CD14-positive monocyte (primary cell): ENCODE data around the gene LDHB. TPM values are rescaled to one million over a fixed set of nuclear protein-coding genes. Genes with fewer than 3 reads are reported as not detected.
"Not testable (repeated sequence)": the region's sequence is repeated elsewhere in the genome, so short reads cannot be mapped to it uniquely, and the experiment has no call there.

Experiments
- DNase-seq, 3 donors: peaks; one replicate each; pipeline ENCODE4 v3.0.0-alpha.2; 2011 to 2022
- H2AFZ ChIP-seq: 2 replicates; pipeline ENCODE4 v1.6.0; 2012; ENCODE audit warnings: mild to moderate bottlenecking, low read depth, low read length, inconsistent platforms; ENCODE audit not compliant: insufficient read depth, poor library complexity, severe bottlenecking
- H3K27ac ChIP-seq, 2 donors: 1 replicate in 1 of 2; 2 replicates in 1 of 2; pipeline ENCODE4 v1.5.1; 2012 to 2013; ENCODE audit warnings: low read length in 2 of 2, control low read depth in 1 of 2, inconsistent platforms in 1 of 2, low read depth in 1 of 2, mild to moderate bottlenecking in 1 of 2
- H3K27me3 ChIP-seq, 2 donors: one replicate each; pipeline versions ENCODE4 v1.6.0 to v1.6.1; 2011 to 2013; ENCODE audit warnings: low read length in 2 of 2; ENCODE audit not compliant: control insufficient read depth in 2 of 2, insufficient read depth in 2 of 2
- H3K36me3 ChIP-seq, 2 donors: replicated peaks in 1 of 2; 1 replicate in 1 of 2; 2 replicates in 1 of 2; pipeline versions ENCODE4 v1.5.1 to v1.6.1; 2012 to 2013; ENCODE audit warnings: low read length in 2 of 2, control low read depth in 1 of 2, inconsistent platforms in 1 of 2, mild to moderate bottlenecking in 1 of 2; ENCODE audit not compliant: insufficient read depth in 2 of 2, control insufficient read depth in 1 of 2
- H3K4me1 ChIP-seq, 2 donors: 1 replicate in 1 of 2; 2 replicates in 1 of 2; pipeline versions ENCODE4 v1.5.1 to v1.6.1; 2012 to 2013; ENCODE audit warnings: low read length in 2 of 2, control low read depth in 1 of 2, inconsistent platforms in 1 of 2, mild to moderate bottlenecking in 1 of 2, moderate library complexity in 1 of 2; ENCODE audit not compliant: insufficient read depth in 2 of 2, control insufficient read depth in 1 of 2
- H3K4me2 ChIP-seq: replicated peaks from 2 replicates; pipeline ENCODE3; 2012; ENCODE audit warnings: low read length, moderate library complexity, mild to moderate bottlenecking; ENCODE audit not compliant: poor library complexity, severe bottlenecking; ENCODE audit errors: extremely low read depth
- H3K4me3 ChIP-seq, 3 experiments: fragments of 200-600 bp in 1 of 3; sonication (generic) in 1 of 3; replicated peaks in 1 of 3; 1 replicate in 2 of 3; 2 replicates in 1 of 3; pipeline ENCODE4 v1.5.1; 2011 to 2013; ENCODE audit warnings: low read length in 3 of 3, mild to moderate bottlenecking in 3 of 3, control low read depth in 2 of 3, low read depth in 2 of 3, inconsistent platforms in 1 of 3, moderate library complexity in 1 of 3
- H3K79me2 ChIP-seq: 2 replicates; pipeline ENCODE4 v1.6.0; 2012; ENCODE audit warnings: mild to moderate bottlenecking, control low read depth, inconsistent platforms, low read length, moderate library complexity; ENCODE audit not compliant: insufficient read depth
- H3K9ac ChIP-seq: 2 replicates; pipeline ENCODE4 v1.6.0; 2017; ENCODE audit warnings: low read length, mild to moderate bottlenecking; ENCODE audit not compliant: insufficient read depth, poor library complexity, severe bottlenecking
- H3K9me3 ChIP-seq, 2 donors: replicated peaks in 1 of 2; 1 replicate in 1 of 2; 2 replicates in 1 of 2; pipeline versions ENCODE4 v1.5.1 to v1.6.1; 2012 to 2013; ENCODE audit warnings: low read length in 2 of 2, control low read depth in 1 of 2; ENCODE audit not compliant: control insufficient read depth in 1 of 2, insufficient read depth in 1 of 2
- H4K20me1 ChIP-seq: 2 replicates; pipeline ENCODE4 v1.6.0; 2012; ENCODE audit warnings: mild to moderate bottlenecking, low read length, control low read depth, moderate library complexity; ENCODE audit not compliant: insufficient read depth
- H3K27ac Mint-ChIP-seq, 7 donors: one replicate each; pipeline ENCODE4 v1.8.0; 2020; ENCODE audit warnings: mild to moderate bottlenecking in 7 of 7, mixed read lengths in 7 of 7, moderate library complexity in 6 of 7, inconsistent platforms in 2 of 7
- H3K27me3 Mint-ChIP-seq, 3 donors: one replicate each; pipeline ENCODE4 v1.8.0; 2021 to 2022; ENCODE audit warnings: low read depth in 3 of 3, mild to moderate bottlenecking in 3 of 3, mixed read lengths in 3 of 3, moderate library complexity in 3 of 3, inconsistent platforms in 1 of 3
- H3K36me3 Mint-ChIP-seq, 2 donors: one replicate each; pipeline ENCODE4 v1.8.0; 2020; ENCODE audit warnings: mixed read lengths in 2 of 2, inconsistent platforms in 1 of 2, mild to moderate bottlenecking in 1 of 2
- H3K4me1 Mint-ChIP-seq: one replicate; pipeline ENCODE4 v1.8.0; 2020; ENCODE audit warnings: mild to moderate bottlenecking, mixed read lengths
- H3K4me3 Mint-ChIP-seq, 2 donors: one replicate each; pipeline ENCODE4 v1.8.0; 2020; ENCODE audit warnings: mild to moderate bottlenecking in 2 of 2, mixed read lengths in 2 of 2, moderate library complexity in 1 of 2
- H3K9me3 Mint-ChIP-seq, 7 donors: one replicate each; pipeline ENCODE4 v1.8.0; 2020 to 2022; ENCODE audit warnings: mixed read lengths in 7 of 7, mild to moderate bottlenecking in 6 of 7, moderate library complexity in 6 of 7, inconsistent platforms in 2 of 7
- WGBS: methylation state at CpG from one replicate; pipeline ENCODE4 v1.1.5; 2013; ENCODE audit warnings: missing lambda C conversion rate; ENCODE audit not compliant: insufficient coverage; 5-methylcytosine and 5-hydroxymethylcytosine counted together
- intact Hi-C, 2 donors: fragments of 100-400 bp; cut with micrococcal nuclease; formaldehyde crosslinking; loops; one replicate each; pipeline versions ENCODE4 v1.15.0 to v1.15.1; 2023
- polyA plus RNA-seq, 3 donors: library from polyadenylated mRNA; depleted of rRNA in 1 of 3; unstranded in 2 of 3; stranded (reverse) in 1 of 3; fragments of 300-500 nt in 2 of 3; fragments of >200 nt in 1 of 3; fragmentation: Illumina TruSeq in 2 of 3; gene quantifications; 1 replicate in 2 of 3; 2 replicates in 1 of 3; pipeline ENCODE4 v1.2.3, GENCODE V29; 2012 to 2021
- TF ChIP-seq, protein P1 (sequence below): fragments of 200-600 bp; IDR thresholded peaks from one replicate; pipeline ENCODE4 v1.8.0; 2022; ENCODE audit warnings: antibody characterized with exemption, mild to moderate bottlenecking

LDHB gene
- polyA plus RNA-seq, 3 donors, result 49.6 to 148 (median 121) TPM

DNA sequence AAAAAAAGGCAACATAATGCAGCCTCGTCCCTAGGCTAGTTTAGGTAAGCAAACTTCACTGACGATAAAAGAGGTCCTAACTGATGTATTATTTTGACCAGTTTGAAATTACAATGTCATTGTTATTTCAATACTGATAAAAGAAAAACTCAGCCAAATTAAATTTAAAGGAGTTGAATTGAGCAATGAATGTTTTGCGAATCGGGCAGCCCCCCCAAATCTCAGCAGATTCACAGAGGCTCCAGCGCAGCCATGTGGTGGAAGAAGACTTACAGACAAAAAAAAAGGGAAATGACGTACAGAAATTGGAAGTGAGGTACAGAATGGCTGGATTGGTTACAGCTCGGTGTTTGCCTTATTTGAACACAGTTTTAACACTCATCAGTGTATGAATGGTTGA lies 8.2 kb upstream of the LDHB start:
- TF ChIP-seq, protein P1, sequence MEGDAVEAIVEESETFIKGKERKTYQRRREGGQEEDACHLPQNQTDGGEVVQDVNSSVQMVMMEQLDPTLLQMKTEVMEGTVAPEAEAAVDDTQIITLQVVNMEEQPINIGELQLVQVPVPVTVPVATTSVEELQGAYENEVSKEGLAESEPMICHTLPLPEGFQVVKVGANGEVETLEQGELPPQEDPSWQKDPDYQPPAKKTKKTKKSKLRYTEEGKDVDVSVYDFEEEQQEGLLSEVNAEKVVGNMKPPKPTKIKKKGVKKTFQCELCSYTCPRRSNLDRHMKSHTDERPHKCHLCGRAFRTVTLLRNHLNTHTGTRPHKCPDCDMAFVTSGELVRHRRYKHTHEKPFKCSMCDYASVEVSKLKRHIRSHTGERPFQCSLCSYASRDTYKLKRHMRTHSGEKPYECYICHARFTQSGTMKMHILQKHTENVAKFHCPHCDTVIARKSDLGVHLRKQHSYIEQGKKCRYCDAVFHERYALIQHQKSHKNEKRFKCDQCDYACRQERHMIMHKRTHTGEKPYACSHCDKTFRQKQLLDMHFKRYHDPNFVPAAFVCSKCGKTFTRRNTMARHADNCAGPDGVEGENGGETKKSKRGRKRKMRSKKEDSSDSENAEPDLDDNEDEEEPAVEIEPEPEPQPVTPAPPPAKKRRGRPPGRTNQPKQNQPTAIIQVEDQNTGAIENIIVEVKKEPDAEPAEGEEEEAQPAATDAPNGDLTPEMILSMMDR, result no peak
- no peaks in the 10 kb centered on the region for H3K36me3 ChIP-seq
- intact Hi-C loops, result no loop called here
- H3K4me3 ChIP-seq, result no peak overlapping the region
- no peak overlapping the region for H3K4me3 Mint-ChIP-seq
- no peaks in the 10 kb centered on the region for H3K27me3 ChIP-seq
- H3K9ac ChIP-seq, result no peak overlapping the region
- no CpG with 5 or more reads among the region's 7 CpGs for WGBS
- H3K4me1 Mint-ChIP-seq, result no peaks in the 10 kb centered on the region
- peaks cover 0 to 4% (median 2%) of the 10 kb centered on the region in 3 donors for H3K27me3 Mint-ChIP-seq
- H3K27ac Mint-ChIP-seq, result no peak overlapping the region
- H4K20me1 ChIP-seq, result no peaks in the 10 kb centered on the region
- DNase-seq, result no peak
- H3K4me2 ChIP-seq, result no peak overlapping the region
- H3K9me3 ChIP-seq, result no peaks in the 10 kb centered on the region
- H3K79me2 ChIP-seq, result no peaks in the 10 kb centered on the region
- H2AFZ ChIP-seq, result no peak overlapping the region
- no peak overlapping the region for H3K27ac ChIP-seq
- peaks cover 0 to 3% (median 0%) of the 10 kb centered on the region in 7 donors for H3K9me3 Mint-ChIP-seq
- no peaks in the 10 kb centered on the region for H3K4me1 ChIP-seq
- H3K36me3 Mint-ChIP-seq, result no peaks in the 10 kb centered on the region

DNA sequence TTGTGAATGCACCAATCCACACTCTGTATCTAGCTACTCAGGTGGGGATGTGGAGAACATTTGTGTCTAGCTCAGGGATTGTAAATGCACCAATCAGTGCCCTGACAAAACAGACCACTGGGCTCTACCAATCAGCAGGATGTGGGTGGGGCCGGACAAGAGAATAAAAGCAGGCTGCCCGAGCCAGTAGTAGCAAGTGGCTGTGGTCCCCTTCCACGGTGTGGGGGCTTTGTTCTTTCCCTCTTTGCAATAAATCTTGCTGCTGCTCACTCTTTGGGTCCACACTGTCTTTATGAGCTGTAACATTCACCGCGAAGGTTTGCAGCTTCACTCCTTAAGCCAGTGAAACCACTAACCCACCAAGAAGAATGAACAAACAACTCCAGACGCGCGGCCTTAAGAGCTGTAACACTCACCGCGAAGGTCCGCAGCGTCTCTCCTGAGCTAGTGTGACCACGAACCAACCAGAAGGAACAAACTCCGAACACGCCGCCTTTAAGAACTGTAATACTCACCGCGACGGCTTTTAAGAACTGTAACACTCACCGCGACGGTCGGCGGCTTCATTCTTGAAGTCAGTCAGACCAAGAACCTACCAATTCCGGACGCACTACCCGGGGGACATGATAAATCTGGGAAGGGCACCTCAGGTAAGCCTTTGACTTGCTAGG lies 4.6 kb upstream of the LDHB start:
- H3K36me3 ChIP-seq, result no peaks in the 10 kb centered on the region
- no peak overlapping the region for H3K27ac Mint-ChIP-seq
- H3K9ac ChIP-seq, result no peak overlapping the region

DNA sequence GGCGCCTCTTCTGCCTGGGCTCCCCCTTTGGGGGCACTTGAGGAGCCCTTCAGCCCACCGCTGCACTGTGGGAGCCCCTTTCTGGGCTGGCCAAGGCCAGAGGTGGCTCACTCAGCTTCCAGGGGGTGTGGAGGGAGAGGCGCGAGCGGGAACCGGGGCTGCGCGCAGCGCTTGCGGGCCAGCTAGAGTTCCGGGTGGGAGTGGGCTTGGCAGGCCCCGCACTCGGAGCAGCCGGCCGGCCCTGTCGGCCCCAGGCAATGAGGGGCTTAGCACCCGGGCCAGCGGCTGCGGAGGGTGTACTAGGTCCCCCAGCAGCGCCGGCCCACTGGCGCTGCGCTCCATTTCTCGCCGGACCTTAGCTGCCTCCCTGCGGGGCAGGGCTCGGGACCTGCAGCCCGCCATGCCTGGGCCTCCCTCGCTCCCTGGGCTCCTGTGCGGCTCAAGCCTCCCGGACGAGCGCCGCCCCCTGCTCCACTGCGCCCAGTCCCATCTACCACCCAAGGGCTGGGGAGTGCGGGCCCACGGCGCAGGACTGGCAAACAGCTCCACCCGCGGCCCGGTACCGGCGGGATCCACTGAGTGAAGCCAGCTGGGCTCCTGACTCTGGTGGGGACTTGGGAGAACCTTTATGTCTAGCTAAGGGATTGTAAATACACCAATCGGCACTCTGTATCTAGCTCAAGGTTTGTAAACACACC lies 3.9 kb upstream of the LDHB start:
- H3K9me3 Mint-ChIP-seq, intact Hi-C loops, DNase-seq, H3K27me3 Mint-ChIP-seq, H3K9me3 ChIP-seq, H4K20me1 ChIP-seq, H3K4me3 Mint-ChIP-seq, H3K27ac ChIP-seq, H3K27me3 ChIP-seq, H3K4me2 ChIP-seq, H2AFZ ChIP-seq, H3K27ac Mint-ChIP-seq, H3K4me3 ChIP-seq, H3K36me3 Mint-ChIP-seq, H3K36me3 ChIP-seq, H3K9ac ChIP-seq: not testable (repeated sequence)
- Histone ChIP-seq H3K79me2 (peaks cover 13% of the 10 kb centered on the region), H3K4me1 (peaks cover 7 to 17% of the 10 kb centered on the region in 2 donors)
- H3K4me1 Mint-ChIP-seq, result peaks cover 15% of the 10 kb centered on the region
- 97% methylated on average over 40 of the region's 44 CpGs for WGBS

More for the DNA sequence above, 4.6 kb upstream of the LDHB start:
- Mint-ChIP-seq H3K4me1 (peaks cover 9% of the 10 kb centered on the region), H3K27me3 (peaks cover 0 to 4% (median 2%) of the 10 kb centered on the region in 3 donors), H3K4me3 (no peak overlapping the region), H3K9me3 (peaks cover 0 to 3% (median 0%) of the 10 kb centered on the region in 7 donors), H3K36me3 (no peaks in the 10 kb centered on the region)
- intact Hi-C loops, result no loop called here
- TF ChIP-seq, protein P1, result no peak
- no peak overlapping the region for H2AFZ ChIP-seq
- WGBS, result 95% methylated on average over 27 of the region's 27 CpGs
- no peaks in the 10 kb centered on the region for H3K9me3 ChIP-seq
- H4K20me1 ChIP-seq, result no peaks in the 10 kb centered on the region
- no peak overlapping the region for H3K4me3 ChIP-seq
- no peak overlapping the region for H3K4me2 ChIP-seq
- no peak overlapping the region for H3K27ac ChIP-seq
- peaks cover 6% of the 10 kb centered on the region for H3K79me2 ChIP-seq
- no peaks in the 10 kb centered on the region for H3K27me3 ChIP-seq
- H3K4me1 ChIP-seq, result peaks cover 0 to 10% of the 10 kb centered on the region in 2 donors
- DNase-seq, result no peak
